HG02623 (cell line): ENCODE measurements around the gene ATP8B3.

Experiments
- ATAC-seq: cut with Tn5 transposase; IDR thresholded peaks from one replicate; pipeline ENCODE4 v1.9.1; 2021; ENCODE audit warnings: moderate library complexity; ENCODE audit not compliant: unreplicated experiment

ATP8B3 gene

GRCh38 chr19:1816530-1817298 lies 4.6 kb upstream of the ATP8B3 start:
- ATAC-seq = no peak

- no peak for ATAC-seq
Observed at GRCh38 chr19:1815605-1816529, 3.8 kb upstream of the ATP8B3 start.

DNA sequence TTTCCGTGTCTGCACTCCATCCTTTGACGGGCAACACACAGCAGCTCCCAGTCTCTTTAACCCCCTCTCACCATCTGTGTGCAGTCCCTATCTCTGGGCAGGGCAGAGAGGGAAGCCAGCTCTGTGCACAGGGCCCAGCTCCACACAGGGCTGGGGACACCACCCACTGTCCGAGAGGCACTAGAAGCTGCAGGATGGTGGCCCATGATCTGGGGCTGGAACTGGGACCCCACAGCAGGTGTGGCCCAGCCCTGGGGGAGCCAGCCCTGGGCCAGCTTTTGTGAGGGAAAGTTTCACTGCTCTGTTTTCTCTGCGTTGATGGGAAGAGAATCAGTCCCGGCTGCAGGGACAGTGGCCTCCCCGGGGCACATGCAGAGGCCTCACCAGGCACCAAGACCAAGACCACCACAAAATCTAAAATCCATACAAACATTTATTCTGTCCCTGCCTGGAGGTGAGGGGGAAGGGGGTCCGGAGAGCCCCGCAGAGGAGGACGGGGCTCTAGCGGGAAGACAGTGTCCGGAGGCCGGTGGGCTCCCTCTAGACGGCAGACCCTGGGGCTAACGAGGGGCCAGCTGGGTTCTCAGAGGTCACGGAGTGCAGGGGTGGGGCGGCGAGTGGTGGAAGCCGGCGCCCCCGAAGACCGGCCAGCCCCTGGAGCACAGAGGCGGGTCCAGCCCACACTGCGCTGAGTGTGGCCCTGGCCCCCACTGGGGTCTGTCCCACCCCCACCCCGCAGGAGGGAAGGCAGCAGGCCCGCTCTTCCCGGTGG lies 2.9 kb upstream of the ATP8B3 start:
- ATAC-seq = no peak

DNA sequence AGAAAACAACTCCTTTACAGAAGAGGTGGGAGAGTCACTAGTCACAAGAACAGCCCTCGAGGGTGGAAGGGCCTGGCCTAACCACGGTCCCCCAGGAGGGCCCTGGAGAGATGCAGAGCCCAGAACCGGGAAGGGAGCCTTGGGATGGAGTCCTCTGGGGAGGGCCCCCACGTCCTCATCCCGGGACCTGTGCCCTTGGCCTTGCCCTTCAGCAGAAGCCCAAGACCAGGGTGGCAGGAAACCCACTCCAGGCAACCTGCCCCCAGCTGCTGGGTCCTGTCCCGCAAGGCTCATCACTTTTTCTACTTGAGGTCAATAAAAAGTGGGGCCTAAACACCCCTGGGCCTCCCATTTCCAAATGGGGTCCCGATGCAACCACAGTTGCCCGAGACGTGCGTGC lies 2.3 kb upstream of the ATP8B3 start:
- no peak for ATAC-seq

DNA sequence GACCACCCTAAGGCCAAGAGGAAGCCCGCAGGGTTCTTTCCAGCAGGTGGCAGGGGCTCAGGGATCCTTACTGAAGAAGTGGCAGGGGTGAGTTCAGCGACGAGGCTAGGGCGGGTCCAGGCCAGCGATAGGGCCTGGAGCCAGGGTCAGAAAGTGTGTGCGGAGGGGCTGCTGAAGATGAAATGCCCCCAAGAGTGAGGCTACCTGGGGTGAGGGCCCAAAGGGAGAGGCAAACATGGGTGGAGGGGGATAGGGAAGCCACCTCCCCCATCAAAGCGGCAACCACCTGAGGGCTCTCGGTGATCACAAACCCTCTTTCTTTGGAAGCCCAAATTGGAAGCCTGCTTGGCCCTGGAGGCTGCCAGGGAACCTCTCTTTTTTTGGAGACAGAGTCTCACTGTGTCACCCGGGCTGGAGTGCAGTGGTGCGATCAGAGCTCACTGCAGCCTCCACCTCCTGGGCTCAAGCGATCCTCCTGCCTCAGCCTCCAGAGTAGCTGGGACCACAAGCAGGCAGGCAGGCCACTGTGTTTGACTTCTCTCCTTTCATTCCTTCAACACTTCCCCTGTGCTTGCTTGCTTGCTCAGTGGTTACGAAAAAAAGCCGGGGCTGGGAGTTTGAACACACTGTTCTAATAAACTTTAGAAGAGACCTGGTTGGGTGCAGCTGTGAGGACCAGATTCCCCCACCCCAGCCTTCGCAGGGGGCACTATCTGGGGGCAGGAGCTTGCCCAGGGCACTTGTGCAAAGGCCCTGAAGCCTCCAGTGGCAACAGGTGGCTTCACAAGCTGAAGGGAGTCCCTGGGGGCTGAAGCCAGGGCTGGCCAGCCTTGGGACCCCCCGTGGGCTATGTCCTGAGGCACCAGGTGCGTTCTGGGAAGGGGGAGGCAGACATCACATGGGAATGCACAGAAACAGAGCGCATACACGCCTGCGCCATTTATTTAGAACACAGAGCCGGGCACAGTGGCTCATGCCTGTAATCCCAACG lies 1.4 kb upstream of the ATP8B3 start:
- no peak for ATAC-seq

GRCh38 chr19:1812426-1813191 lies 533 bp upstream of the ATP8B3 start:
- ATAC-seq = peak; percentile 73

- no peak for ATAC-seq
Observed at GRCh38 chr19:1811472-1811894, 593 bp downstream of the ATP8B3 start.

GRCh38 chr19:1810439-1811160 lies 1.5 kb downstream of the ATP8B3 start:
- ATAC-seq = no peak

- ATAC-seq = no peak
Observed at GRCh38 chr19:1809678-1810077, 2.4 kb downstream of the ATP8B3 start.

GRCh38 chr19:1808395-1808731 lies 3.7 kb downstream of the ATP8B3 start:
- no peak for ATAC-seq

DNA sequence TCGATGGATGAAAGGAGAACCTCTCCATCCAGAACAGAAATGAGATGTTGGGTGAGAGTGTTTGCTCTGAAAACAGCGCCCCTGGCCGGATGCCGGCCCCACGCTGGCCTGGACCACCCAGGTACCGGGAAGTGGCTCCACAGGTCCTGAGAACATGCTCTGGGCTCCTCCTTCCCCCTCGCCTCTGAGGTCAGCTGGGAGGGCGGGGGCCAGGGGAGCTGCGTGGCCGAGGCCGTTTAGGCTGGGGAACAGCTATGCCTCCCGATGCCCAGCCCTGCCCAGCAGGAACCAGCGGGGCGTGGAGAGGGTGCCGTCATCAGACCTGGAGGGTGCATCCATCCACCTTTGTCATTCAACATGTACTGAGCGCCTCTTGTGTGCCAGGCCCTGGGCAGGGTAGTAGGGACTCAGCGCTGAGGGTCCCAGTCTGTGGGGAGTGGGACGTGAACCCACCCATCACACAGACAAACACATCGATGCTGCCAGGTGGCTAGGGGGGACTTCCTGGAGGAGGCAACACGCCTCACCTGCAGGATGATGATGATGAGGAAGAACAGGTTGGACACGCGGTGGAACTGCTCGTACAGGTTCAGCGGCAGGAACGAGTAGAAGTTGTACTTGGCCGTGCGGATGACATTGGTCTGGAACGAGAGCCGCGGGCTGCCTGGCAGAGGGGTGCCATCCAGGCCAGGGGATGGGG lies 4.2 kb downstream of the ATP8B3 start:
- ATAC-seq = no peak

GRCh38 chr19:1807030-1807694 lies 4.9 kb downstream of the ATP8B3 start:
- no peak for ATAC-seq

GRCh38 chr19:1806184-1807029 lies 5.7 kb downstream of the ATP8B3 start:
- ATAC-seq = no peak

GRCh38 chr19:1805401-1806183 lies 6.5 kb downstream of the ATP8B3 start:
- no peak for ATAC-seq

DNA sequence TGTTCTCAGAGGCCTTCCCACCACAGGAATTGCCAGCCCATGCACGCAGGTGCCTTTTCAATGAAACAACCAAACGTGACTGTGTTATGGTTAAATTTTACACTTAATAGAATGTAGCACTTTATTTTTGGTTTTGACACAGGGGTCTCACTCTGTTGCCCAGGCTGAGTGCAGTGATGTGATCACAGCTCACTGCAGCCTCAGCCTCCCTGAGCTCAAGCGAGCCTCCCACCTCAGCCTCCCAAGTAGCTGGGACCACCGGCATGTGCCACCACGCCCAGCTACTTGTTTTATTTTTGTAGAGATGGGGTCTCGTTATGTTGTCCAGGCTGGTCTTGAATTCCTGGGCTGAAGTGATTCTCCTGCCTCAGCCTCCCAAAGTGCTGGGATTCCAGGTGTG lies 7.2 kb downstream of the ATP8B3 start:
- no peak for ATAC-seq
